ENCODE measurements around the gene PGM2L1. TPM values are rescaled to one million over a fixed set of nuclear protein-coding genes. Genes with fewer than 3 reads are reported as not detected.

The PGM2L1 gene
- total and polyA plus RNA-seq, 7 donors: 1.2 to 13.4 (median 7.6) TPM

- Histone ChIP-seq H3K27me3 (no peaks in the 10 kb centered on the region), H3K27ac (peak overlapping the region in 2 of 4 donors; percentile 10 to 32), H3K4me3 (no peak overlapping the region), H3K36me3 (no peaks in the 10 kb centered on the region), H3K9me3 (no peaks in the 10 kb centered on the region), H3K4me1 (peaks cover 0 to 12% (median 10%) of the 10 kb centered on the region in 4 donors)
- 22 to 59% methylated on average over 8 of the region's 8 CpGs for WGBS, 2 donors
- intact Hi-C loops (cut with DNase I): no loop called here
- TF ChIP-seq EP300 (IDR thresholded peaks at IDR 0.05) (no peak), POLR2A (IDR thresholded peaks at IDR 0.05) (no peak), POLR2AphosphoS5 (IDR thresholded peaks at IDR 0.05) (no peak)
- TF ChIP-seq, protein P1, sequence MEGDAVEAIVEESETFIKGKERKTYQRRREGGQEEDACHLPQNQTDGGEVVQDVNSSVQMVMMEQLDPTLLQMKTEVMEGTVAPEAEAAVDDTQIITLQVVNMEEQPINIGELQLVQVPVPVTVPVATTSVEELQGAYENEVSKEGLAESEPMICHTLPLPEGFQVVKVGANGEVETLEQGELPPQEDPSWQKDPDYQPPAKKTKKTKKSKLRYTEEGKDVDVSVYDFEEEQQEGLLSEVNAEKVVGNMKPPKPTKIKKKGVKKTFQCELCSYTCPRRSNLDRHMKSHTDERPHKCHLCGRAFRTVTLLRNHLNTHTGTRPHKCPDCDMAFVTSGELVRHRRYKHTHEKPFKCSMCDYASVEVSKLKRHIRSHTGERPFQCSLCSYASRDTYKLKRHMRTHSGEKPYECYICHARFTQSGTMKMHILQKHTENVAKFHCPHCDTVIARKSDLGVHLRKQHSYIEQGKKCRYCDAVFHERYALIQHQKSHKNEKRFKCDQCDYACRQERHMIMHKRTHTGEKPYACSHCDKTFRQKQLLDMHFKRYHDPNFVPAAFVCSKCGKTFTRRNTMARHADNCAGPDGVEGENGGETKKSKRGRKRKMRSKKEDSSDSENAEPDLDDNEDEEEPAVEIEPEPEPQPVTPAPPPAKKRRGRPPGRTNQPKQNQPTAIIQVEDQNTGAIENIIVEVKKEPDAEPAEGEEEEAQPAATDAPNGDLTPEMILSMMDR (IDR thresholded peaks at IDR 0.05): no peak
- no peak for DNase-seq
Observed at GRCh38 chr11:74443071-74443864, 45.0 kb upstream of the PGM2L1 start.

DNA sequence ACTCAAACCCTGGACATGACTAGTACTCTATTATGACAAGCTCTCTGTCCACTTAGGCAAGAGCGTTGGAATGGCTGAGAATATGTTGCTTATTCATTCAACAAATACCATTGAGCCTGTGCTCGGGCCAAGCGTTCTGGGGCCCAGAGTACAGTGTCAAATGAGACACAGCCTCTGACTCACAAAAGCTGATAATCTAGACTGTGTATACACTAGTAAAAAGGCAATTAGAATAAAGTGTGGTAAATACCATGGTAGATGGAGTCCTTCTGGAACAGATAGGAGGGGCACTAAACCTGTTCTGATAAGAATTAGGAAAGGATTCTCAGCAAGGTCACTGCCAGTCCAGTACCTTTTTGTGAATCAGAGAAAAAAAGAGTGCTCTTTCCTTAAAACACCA, 44.4 kb upstream of the PGM2L1 start:
- Histone ChIP-seq H3K4me1 (peaks cover 0 to 12% (median 10%) of the 10 kb centered on the region in 4 donors), H3K9me3 (no peaks in the 10 kb centered on the region), H3K27me3 (no peaks in the 10 kb centered on the region), H3K27ac (peak overlapping the region in 1 of 4 donors; percentile 32), H3K36me3 (no peaks in the 10 kb centered on the region), H3K4me3 (no peak overlapping the region)
- 18 to 65% methylated on average over 3 of the region's 3 CpGs for WGBS, 2 donors
- no peak for DNase-seq
- intact Hi-C loops (cut with DNase I): no loop called here
- TF ChIP-seq POLR2AphosphoS5 (IDR thresholded peaks at IDR 0.05) (no peak), POLR2A (IDR thresholded peaks at IDR 0.05) (no peak), EP300 (IDR thresholded peaks at IDR 0.05) (no peak)
- TF ChIP-seq, protein P1 (IDR thresholded peaks at IDR 0.05): no peak

GRCh38 chr11:74438681-74439080, 40.4 kb upstream of the PGM2L1 start:
- H3K27ac ChIP-seq: no peak overlapping the region
- H3K27me3 ChIP-seq: no peaks in the 10 kb centered on the region
- no peak for DNase-seq
- TF ChIP-seq, protein P1 (IDR thresholded peaks at IDR 0.05): no peak
- TF ChIP-seq POLR2AphosphoS5 (IDR thresholded peaks at IDR 0.05): no peak
- intact Hi-C loops (cut with DNase I): no loop called here
- 94 to 95% methylated on average over 1 of the region's 1 CpG for WGBS, 2 donors
- no peak overlapping the region for H3K4me3 ChIP-seq
- no peaks in the 10 kb centered on the region for H3K36me3 ChIP-seq
- H3K9me3 ChIP-seq: no peaks in the 10 kb centered on the region
- peaks cover 0 to 11% (median 8%) of the 10 kb centered on the region in 4 donors for H3K4me1 ChIP-seq

GRCh38 chr11:74437441-74438042, 39.3 kb upstream of the PGM2L1 start:
- Histone ChIP-seq H3K27ac (no peak overlapping the region), H3K4me1 (peaks cover 0 to under 1% (median 0%) of the 10 kb centered on the region in 4 donors), H3K27me3 (no peaks in the 10 kb centered on the region), H3K4me3 (no peak overlapping the region), H3K36me3 (no peaks in the 10 kb centered on the region), H3K9me3 (no peaks in the 10 kb centered on the region)
- intact Hi-C loops (cut with DNase I): no loop called here
- no peak for DNase-seq
- TF ChIP-seq POLR2A (IDR thresholded peaks at IDR 0.05) (no peak), EP300 (IDR thresholded peaks at IDR 0.05) (no peak), POLR2AphosphoS5 (IDR thresholded peaks at IDR 0.05) (no peak)
- TF ChIP-seq, protein P1 (IDR thresholded peaks at IDR 0.05): no peak
- 60 to 84% methylated on average over 1 of the region's 1 CpG for WGBS, 2 donors
